ENCODE results near the gene C12orf50. TPM values are rescaled to one million over a fixed set of nuclear protein-coding genes. Genes with fewer than 3 reads are reported as not detected.
A peak's percentile ranks its signal among the peaks of the same experiment; 100 is the strongest.

C12orf50 gene, protein sequence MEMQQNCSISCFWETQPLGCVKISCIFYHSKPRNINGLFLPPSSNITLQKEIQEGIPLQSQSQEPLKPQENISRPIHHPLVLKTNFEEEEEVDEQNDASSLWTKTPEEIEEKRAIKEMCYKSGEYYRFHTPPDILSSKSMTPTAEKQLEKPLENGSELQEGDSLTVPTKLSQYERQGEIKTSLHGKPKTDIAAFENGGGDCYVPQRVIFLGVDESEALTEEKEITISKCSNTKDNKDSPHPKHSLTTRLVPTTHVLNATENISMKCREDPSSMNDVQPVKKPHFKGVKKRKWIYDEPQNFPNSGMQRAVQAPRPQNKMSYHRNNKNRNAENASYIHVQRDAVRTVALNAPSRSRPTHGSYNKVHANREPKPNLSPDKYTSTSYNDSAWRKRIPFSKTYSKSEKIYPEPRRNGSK
- 0.03 TPM in 1 of 2 replicates, not detected in the other for polyA plus RNA-seq (2011; rRNA removed)
- polyA plus RNA-seq (2012; cell fraction: cytosol; rRNA removed), result not detected in 2 replicates
- polyA plus RNA-seq (2012; cell fraction: nucleus; rRNA removed), result 0.12 TPM in 1 of 2 replicates, not detected in the other
- not detected in 3 replicates for polyA plus RNA-seq (2017; fragmentation: RNase III; extraction: RNeasy Plus Mini Kit Qiagen cat#74134 plus additional on column Dnase treatment)
- polyA minus RNA-seq (2011; rRNA and poly(A)+ RNA removed), result not detected in 2 replicates

DNA sequence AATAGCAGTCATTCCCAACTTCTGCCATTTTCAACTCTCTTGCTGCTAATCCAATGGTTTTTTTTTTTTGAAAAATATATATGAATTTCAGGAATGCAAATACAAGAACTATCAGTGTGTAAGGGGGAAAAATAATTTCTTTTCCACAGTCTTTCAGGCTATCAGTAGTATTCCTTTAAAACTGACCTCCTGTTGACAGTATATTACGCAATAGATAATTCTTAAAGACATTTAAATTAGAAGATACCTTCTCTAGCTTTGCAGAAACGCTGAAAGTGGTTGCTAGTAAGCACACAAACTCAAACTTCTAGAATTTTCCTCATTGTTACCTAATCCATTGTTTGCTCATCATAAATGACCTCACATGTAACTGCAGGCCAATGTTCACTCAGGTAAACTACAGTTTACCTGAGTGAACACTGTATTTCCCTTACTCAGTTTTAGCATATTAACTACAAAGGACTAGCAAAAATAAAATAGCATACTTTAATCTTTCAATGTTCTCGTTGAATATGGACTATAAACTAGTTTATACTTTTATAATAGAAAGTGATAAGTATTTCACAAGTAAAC lies at the start of gene C12orf50:
Gene C12orf50, minus strand, starts transcription at position 309 of the 573 bp plus-strand sequence. CDS start 2,439 bp downstream, outside the sequence.
- ChIA-PET POLR2A (no interaction called here), CTCF (no interaction called here)
- FAIRE-seq (peak; percentile 7), ATAC-seq (no peak), DNase-seq (ENCODE audit: low read depth in 1 of 2, low spot score in 1 of 2) (no peak)
- Histone ChIP-seq H3K9me3 (no peaks in the 10 kb centered on the region), H3K4me2 (no peak within 1 kb of the TSS), H3K4me3 (no peak within 1 kb of the TSS), H3K4me1 (no peaks in the 10 kb centered on the region), H3K27ac (no peak within 1 kb of the TSS)
- WGBS (ENCODE audit: missing lambda C conversion rate), result 28% methylated on average over 3 of the region's 3 CpGs
- TF ChIP-seq CEBPB (IDR thresholded peaks at IDR 0.05), result peak; percentile 69 to 79; a peak in 3 of 4 replicates
- TF ChIP-seq RAD21 (conservative IDR thresholded peaks at IDR 0.05 in 1 of 2, IDR thresholded peaks at IDR 0.05 in 1 of 2), result no peak

DNA sequence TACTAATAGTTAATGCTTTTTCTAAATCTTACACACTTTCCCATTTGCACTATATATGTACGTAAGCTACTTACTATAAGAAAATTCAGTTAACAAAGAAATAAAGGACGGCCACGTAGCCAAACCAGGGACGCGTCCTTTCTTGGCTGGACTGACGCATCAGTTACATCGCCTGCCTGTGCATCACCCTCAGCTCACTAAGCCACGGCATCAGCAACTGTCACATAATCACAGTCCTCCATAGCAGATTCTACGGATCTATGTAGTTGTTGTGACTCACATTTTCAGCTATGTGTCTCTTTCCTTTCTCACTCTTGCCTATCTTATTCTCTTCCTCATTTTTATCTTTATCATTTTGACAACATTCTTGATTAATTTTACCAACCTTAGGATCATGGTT lies 38.1 kb upstream of the C12orf50 start:
- Histone ChIP-seq H3K4me2 (no peak overlapping the region), H3K27ac (no peak overlapping the region), H3K4me3 (no peak overlapping the region), H3K4me1 (peaks cover 4% of the 10 kb centered on the region; the same call in 1 of the 3 replicates), H3K9me3 (no peaks in the 10 kb centered on the region)
- WGBS (ENCODE audit: missing lambda C conversion rate), result 95% methylated on average over 9 of the region's 9 CpGs
- DNase-seq (ENCODE audit: low read depth in 1 of 2, low spot score in 1 of 2), result no peak
- POLR2A ChIA-PET, result no interaction called here
- ATAC-seq, result no peak
- TF ChIP-seq, protein P1, sequence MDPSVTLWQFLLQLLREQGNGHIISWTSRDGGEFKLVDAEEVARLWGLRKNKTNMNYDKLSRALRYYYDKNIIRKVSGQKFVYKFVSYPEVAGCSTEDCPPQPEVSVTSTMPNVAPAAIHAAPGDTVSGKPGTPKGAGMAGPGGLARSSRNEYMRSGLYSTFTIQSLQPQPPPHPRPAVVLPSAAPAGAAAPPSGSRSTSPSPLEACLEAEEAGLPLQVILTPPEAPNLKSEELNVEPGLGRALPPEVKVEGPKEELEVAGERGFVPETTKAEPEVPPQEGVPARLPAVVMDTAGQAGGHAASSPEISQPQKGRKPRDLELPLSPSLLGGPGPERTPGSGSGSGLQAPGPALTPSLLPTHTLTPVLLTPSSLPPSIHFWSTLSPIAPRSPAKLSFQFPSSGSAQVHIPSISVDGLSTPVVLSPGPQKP (IDR thresholded peaks at IDR 0.05; ENCODE audit: low read depth, low read length), result no peak
- TF ChIP-seq MYC (IDR thresholded peaks at IDR 0.05; ENCODE audit: borderline replicate concordance, low read length), result no peak
- TF ChIP-seq, protein P2, sequence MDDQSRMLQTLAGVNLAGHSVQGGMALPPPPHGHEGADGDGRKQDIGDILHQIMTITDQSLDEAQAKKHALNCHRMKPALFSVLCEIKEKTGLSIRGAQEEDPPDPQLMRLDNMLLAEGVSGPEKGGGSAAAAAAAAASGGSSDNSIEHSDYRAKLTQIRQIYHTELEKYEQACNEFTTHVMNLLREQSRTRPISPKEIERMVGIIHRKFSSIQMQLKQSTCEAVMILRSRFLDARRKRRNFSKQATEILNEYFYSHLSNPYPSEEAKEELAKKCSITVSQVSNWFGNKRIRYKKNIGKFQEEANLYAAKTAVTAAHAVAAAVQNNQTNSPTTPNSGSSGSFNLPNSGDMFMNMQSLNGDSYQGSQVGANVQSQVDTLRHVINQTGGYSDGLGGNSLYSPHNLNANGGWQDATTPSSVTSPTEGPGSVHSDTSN (IDR thresholded peaks at IDR 0.05), result no peak
- TF ChIP-seq, protein P3, sequence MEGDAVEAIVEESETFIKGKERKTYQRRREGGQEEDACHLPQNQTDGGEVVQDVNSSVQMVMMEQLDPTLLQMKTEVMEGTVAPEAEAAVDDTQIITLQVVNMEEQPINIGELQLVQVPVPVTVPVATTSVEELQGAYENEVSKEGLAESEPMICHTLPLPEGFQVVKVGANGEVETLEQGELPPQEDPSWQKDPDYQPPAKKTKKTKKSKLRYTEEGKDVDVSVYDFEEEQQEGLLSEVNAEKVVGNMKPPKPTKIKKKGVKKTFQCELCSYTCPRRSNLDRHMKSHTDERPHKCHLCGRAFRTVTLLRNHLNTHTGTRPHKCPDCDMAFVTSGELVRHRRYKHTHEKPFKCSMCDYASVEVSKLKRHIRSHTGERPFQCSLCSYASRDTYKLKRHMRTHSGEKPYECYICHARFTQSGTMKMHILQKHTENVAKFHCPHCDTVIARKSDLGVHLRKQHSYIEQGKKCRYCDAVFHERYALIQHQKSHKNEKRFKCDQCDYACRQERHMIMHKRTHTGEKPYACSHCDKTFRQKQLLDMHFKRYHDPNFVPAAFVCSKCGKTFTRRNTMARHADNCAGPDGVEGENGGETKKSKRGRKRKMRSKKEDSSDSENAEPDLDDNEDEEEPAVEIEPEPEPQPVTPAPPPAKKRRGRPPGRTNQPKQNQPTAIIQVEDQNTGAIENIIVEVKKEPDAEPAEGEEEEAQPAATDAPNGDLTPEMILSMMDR (IDR thresholded peaks at IDR 0.05), result no peak
- no peak for TF ChIP-seq HDAC2 (IDR thresholded peaks at IDR 0.05)
- no peak for TF ChIP-seq ZNF302 (CRISPR knock-in tag; IDR thresholded peaks at IDR 0.05)
- no peak for TF ChIP-seq EP300 (IDR thresholded peaks at IDR 0.05)
- TF ChIP-seq, protein P4, sequence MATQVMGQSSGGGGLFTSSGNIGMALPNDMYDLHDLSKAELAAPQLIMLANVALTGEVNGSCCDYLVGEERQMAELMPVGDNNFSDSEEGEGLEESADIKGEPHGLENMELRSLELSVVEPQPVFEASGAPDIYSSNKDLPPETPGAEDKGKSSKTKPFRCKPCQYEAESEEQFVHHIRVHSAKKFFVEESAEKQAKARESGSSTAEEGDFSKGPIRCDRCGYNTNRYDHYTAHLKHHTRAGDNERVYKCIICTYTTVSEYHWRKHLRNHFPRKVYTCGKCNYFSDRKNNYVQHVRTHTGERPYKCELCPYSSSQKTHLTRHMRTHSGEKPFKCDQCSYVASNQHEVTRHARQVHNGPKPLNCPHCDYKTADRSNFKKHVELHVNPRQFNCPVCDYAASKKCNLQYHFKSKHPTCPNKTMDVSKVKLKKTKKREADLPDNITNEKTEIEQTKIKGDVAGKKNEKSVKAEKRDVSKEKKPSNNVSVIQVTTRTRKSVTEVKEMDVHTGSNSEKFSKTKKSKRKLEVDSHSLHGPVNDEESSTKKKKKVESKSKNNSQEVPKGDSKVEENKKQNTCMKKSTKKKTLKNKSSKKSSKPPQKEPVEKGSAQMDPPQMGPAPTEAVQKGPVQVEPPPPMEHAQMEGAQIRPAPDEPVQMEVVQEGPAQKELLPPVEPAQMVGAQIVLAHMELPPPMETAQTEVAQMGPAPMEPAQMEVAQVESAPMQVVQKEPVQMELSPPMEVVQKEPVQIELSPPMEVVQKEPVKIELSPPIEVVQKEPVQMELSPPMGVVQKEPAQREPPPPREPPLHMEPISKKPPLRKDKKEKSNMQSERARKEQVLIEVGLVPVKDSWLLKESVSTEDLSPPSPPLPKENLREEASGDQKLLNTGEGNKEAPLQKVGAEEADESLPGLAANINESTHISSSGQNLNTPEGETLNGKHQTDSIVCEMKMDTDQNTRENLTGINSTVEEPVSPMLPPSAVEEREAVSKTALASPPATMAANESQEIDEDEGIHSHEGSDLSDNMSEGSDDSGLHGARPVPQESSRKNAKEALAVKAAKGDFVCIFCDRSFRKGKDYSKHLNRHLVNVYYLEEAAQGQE (IDR thresholded peaks at IDR 0.05), result no peak
- no peak for TF ChIP-seq MAZ (IDR thresholded peaks at IDR 0.05; ENCODE audit: borderline replicate concordance, low read depth, low read length)
- TF ChIP-seq RCOR1 (IDR thresholded peaks at IDR 0.05; ENCODE audit: low read depth, low read length), result no peak
- TF ChIP-seq SREBF2 (IDR thresholded peaks at IDR 0.05), result no peak
- TF ChIP-seq ZC3H11A (IDR thresholded peaks at IDR 0.05), result no peak
- TF ChIP-seq NPAS2 (CRISPR knock-in tag; IDR thresholded peaks at IDR 0.05; ENCODE audit: borderline replicate concordance), result no peak
- no peak for TF ChIP-seq HOXB13 (CRISPR knock-in tag; IDR thresholded peaks at IDR 0.05; ENCODE audit: low read depth)
- TF ChIP-seq CEBPB (IDR thresholded peaks at IDR 0.05), result no peak
- TF ChIP-seq CBX2 (IDR thresholded peaks at IDR 0.05; ENCODE audit: borderline replicate concordance, low read depth), result no peak
- no peak for TF ChIP-seq MAFK (IDR thresholded peaks at IDR 0.05; ENCODE audit: partially characterized antibody)
- no peak for TF ChIP-seq JUNB (IDR thresholded peaks at IDR 0.05)
- no peak for FAIRE-seq
- CTCF ChIA-PET, result interaction anchor here (0.7 to 0.9 kb wide), 2 partner anchors 71 to 403 kb away, joined by 3 to 5 read pairs; no protein-coding TSS in a partner anchor

Data from A549 (cell line).